GM13976 (cell line): ENCODE measurements around the gene STAC3.

Experiments
- DNase-seq: peaks from one replicate; pipeline ENCODE4 v3.0.0; 2012; ENCODE audit warnings: low spot score
- in situ Hi-C: fragments of 300-500 bp; cut with MboI; formaldehyde crosslinking; loops from one replicate; pipeline ENCODE4 v1.12.0; 2022; ENCODE audit warnings: low sequenced_read_pairs, mixed read lengths, inconsistent platforms; ENCODE audit not compliant: unreplicated experiment
- TF ChIP-seq, protein P1 (sequence below): IDR thresholded peaks from 2 replicates; pipeline ENCODE4 v1.5.1; 2012; ENCODE audit warnings: borderline replicate concordance, mild to moderate bottlenecking; ENCODE audit not compliant: insufficient read depth; ENCODE audit errors: extremely low read depth, missing control alignments, control extremely low read depth

STAC3 gene

DNA sequence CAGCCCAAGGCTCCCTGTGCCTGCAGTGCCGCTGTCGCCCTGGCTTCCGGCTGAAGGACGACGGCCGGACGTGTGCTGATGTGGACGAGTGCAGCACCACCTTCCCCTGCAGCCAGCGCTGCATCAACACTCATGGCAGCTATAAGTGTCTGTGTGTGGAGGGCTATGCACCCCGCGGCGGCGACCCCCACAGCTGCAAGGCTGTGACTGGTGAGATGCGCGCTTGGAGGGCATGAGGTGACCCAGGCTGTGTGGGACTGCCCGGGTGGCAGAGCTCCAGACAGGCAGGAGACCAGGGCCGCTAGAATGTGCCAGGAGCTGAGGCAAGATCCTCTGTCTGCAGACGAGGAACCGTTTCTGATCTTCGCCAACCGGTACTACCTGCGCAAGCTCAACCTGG, 54.0 kb downstream of the STAC3 start:
- in situ Hi-C loops, result no loop called here
- TF ChIP-seq, protein P1, sequence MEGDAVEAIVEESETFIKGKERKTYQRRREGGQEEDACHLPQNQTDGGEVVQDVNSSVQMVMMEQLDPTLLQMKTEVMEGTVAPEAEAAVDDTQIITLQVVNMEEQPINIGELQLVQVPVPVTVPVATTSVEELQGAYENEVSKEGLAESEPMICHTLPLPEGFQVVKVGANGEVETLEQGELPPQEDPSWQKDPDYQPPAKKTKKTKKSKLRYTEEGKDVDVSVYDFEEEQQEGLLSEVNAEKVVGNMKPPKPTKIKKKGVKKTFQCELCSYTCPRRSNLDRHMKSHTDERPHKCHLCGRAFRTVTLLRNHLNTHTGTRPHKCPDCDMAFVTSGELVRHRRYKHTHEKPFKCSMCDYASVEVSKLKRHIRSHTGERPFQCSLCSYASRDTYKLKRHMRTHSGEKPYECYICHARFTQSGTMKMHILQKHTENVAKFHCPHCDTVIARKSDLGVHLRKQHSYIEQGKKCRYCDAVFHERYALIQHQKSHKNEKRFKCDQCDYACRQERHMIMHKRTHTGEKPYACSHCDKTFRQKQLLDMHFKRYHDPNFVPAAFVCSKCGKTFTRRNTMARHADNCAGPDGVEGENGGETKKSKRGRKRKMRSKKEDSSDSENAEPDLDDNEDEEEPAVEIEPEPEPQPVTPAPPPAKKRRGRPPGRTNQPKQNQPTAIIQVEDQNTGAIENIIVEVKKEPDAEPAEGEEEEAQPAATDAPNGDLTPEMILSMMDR, result no peak
- no peak for DNase-seq

- TF ChIP-seq, protein P1, result no peak
- in situ Hi-C loops, result no loop called here
- DNase-seq, result no peak
Observed at GRCh38 chr12:57196439-57196838, 54.5 kb downstream of the STAC3 start.

DNA sequence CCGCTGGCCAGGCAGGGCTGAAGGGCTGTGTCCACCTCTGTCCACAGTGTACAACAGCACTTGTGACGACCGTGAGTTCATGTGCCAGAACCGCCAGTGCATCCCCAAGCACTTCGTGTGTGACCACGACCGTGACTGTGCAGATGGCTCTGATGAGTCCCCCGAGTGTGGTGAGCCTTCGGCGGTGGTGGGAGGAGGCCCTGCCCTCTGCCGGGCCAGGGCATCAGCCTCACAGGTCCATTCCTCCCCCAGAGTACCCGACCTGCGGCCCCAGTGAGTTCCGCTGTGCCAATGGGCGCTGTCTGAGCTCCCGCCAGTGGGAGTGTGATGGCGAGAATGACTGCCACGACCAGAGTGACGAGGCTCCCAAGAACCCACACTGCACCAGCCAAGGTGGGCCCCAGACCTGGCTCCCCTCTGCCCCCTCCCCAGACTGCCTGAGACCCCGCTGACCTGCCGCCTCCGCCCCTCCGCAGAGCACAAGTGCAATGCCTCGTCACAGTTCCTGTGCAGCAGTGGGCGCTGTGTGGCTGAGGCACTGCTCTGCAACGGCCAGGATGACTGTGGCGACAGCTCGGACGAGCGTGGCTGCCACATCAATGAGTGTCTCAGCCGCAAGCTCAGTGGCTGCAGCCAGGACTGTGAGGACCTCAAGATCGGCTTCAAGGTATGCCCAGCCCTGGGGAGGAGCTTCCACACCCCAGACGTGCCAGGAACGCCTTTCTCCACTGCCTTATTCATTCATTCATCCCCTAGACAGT, 55.2 kb downstream of the STAC3 start:
- TF ChIP-seq, protein P1, result no peak
- in situ Hi-C loops, result no loop called here
- DNase-seq, result no peak

DNA sequence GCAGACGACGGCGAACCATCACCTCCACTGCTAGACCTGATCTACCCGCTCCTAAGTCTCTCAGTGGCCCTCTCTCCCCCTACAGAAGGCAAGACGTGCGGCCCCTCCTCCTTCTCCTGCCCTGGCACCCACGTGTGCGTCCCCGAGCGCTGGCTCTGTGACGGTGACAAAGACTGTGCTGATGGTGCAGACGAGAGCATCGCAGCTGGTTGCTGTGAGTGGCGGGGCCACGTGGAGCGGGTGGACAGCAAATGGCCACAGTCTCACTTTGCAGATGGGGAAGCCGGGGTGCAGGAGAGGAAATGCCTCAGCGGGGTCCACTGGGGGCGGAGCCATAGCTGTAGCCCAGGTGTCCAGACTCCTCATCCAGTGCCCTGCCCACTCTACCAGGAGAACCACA, 55.8 kb downstream of the STAC3 start:
- TF ChIP-seq, protein P1, result no peak
- DNase-seq, result no peak
- in situ Hi-C loops, result no loop called here

DNA sequence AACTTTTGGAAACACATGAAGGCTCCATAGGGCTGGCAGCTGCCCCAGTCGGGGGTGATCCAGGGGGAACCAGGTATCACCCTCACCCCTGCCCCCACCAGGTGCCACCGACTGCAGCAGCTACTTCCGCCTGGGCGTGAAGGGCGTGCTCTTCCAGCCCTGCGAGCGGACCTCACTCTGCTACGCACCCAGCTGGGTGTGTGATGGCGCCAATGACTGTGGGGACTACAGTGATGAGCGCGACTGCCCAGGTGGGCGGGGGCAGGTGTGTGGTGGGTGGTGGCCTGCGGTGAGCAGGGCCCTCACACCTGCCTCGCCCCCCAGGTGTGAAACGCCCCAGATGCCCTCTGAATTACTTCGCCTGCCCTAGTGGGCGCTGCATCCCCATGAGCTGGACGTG, 56.7 kb downstream of the STAC3 start:
- in situ Hi-C loops, result no loop called here
- DNase-seq, result no peak
- TF ChIP-seq, protein P1, result no peak

DNA sequence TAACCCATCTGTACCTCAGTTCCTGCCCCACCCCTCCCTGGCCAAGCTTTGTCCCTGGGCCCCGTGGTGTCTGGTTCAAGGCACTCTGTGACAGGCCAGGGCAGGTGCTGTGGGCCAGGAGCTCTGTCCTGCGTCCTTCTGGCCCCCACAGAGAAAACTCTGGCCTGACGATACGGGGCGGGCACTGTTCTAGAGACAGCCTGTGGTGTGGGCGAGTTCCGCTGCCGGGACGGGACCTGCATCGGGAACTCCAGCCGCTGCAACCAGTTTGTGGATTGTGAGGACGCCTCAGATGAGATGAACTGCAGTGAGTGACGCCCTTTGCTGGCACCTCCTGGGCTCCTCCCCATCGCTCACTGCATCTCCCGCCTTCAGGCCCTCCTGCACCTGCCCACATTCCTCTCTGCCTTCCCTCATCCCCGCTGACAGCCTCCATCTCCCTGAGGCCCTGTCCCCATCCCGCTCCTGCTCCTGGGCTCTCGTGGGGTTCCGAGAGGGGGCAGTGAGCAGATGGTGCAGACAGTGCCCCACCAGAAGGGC, 57.2 kb downstream of the STAC3 start:
- in situ Hi-C loops, result no loop called here
- TF ChIP-seq, protein P1, result no peak
- no peak for DNase-seq
